ENCODE measurements around the gene SLCO3A1. TPM values are rescaled to one million over a fixed set of nuclear protein-coding genes. Genes with fewer than 3 reads are reported as not detected.

SLCO3A1 gene
- total RNA-seq, 1 donor from 2014 or later: 42.5 TPM

- intact Hi-C loops (cut with DNase I): no loop called here
- TF ChIP-seq CTCF (IDR thresholded peaks at IDR 0.05): no peak
- no peak overlapping the region for H3K27ac ChIP-seq
These were observed 164.5 kb downstream of the SLCO3A1 start for GRCh38 chr15:92017882-92018534.

DNA sequence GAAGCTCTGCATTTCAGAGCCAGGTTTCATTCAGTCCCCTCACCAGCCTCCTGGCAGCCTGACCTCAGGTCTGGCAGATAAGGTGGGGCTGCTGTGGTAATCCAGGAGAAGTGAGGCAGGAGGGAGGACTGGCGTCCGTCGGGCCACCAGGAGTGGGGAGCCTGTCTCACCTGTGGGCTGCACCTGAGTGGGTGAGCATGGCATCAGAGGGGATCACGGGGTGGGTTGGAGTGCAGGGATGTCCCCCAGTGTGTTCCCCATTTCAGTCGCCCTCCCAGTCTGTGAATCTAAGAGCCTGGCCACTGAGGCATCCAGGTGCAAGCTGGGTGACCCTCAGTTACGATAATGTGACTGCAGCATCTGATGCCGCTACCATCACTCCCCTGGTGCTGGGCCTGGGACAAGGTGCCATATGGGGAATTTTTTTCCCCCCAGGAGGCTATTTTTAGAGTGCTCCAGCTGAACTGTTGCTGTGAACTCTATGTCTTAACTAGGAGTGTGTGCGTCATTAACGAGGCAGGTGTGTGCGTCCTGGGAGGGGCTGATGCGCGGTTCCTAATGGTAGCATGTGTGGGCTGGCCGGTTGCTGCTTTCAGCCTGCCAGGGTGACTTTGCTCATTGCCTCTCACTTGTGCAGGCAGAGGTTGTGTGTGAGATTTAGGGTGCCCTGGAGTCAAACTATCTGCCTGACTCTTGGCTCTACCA is 165.2 kb downstream of the SLCO3A1 start:
- DNase-seq: no peak
- Histone ChIP-seq H3K9me3 (no peaks in the 10 kb centered on the region), H3K4me1 (peaks cover 36% of the 10 kb centered on the region), H3K4me3 (no peak overlapping the region), H3K36me3 (no peaks in the 10 kb centered on the region), H3K27me3 (ENCODE audit: low read depth) (no peaks in the 10 kb centered on the region), H3K27ac (no peak overlapping the region)
- peak; percentile 37 to 58 for ATAC-seq
- TF ChIP-seq CTCF (IDR thresholded peaks at IDR 0.05): no peak
- intact Hi-C loops (cut with DNase I): no loop called here

More at GRCh38 chr15:92017882-92018534, 164.5 kb downstream of the SLCO3A1 start:
- ATAC-seq (no peak), DNase-seq (no peak)
- no peaks in the 10 kb centered on the region for H3K36me3 ChIP-seq
- H3K27me3 ChIP-seq (ENCODE audit: low read depth): no peaks in the 10 kb centered on the region
- H3K4me1 ChIP-seq: peaks cover 36% of the 10 kb centered on the region
- H3K4me3 ChIP-seq: no peak overlapping the region
- no peaks in the 10 kb centered on the region for H3K9me3 ChIP-seq

DNA sequence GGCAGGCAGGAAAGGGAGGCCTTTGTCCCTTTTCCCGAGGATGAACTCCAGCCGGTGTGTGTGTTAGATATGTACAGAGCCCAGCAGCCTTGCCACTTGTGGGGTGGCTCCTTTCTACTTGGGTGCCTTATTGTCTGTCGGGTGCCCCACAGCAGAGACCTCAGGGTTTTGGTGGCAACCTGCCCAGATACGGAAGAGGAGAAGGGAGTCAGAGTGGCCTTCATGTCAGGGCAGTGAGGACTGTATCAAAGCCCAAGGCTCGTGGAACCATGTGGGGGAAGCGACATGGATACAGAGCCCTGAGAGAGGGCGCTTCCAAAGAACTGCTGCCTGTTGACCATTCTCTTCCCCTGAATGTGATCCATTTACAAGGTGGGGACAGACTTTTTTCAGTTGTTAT is 166.2 kb downstream of the SLCO3A1 start:
- DNase-seq: no peak
- Histone ChIP-seq H3K27ac (no peak overlapping the region), H3K4me3 (no peak overlapping the region), H3K9me3 (no peaks in the 10 kb centered on the region), H3K27me3 (ENCODE audit: low read depth) (no peaks in the 10 kb centered on the region), H3K4me1 (peaks cover 36% of the 10 kb centered on the region), H3K36me3 (no peaks in the 10 kb centered on the region)
- intact Hi-C loops (cut with DNase I): no loop called here
- no peak for TF ChIP-seq CTCF (IDR thresholded peaks at IDR 0.05)
- ATAC-seq: no peak

GRCh38 chr15:92020207-92020606 is 166.7 kb downstream of the SLCO3A1 start:
- DNase-seq: no peak
- intact Hi-C loops (cut with DNase I): no loop called here
- Histone ChIP-seq H3K27me3 (ENCODE audit: low read depth) (no peaks in the 10 kb centered on the region), H3K27ac (no peak overlapping the region), H3K9me3 (no peaks in the 10 kb centered on the region), H3K36me3 (no peaks in the 10 kb centered on the region), H3K4me1 (peaks cover 36% of the 10 kb centered on the region), H3K4me3 (no peak overlapping the region)
- no peak for TF ChIP-seq CTCF (IDR thresholded peaks at IDR 0.05)
- no peak for ATAC-seq

GRCh38 chr15:92020804-92021203 is 167.3 kb downstream of the SLCO3A1 start:
- DNase-seq (no peak), ATAC-seq (no peak)
- H3K27ac ChIP-seq: no peak overlapping the region
- no peaks in the 10 kb centered on the region for H3K27me3 ChIP-seq (ENCODE audit: low read depth)
- peaks cover 36% of the 10 kb centered on the region for H3K4me1 ChIP-seq
- H3K9me3 ChIP-seq: no peaks in the 10 kb centered on the region
- no peaks in the 10 kb centered on the region for H3K36me3 ChIP-seq
- intact Hi-C loops (cut with DNase I): no loop called here
- no peak overlapping the region for H3K4me3 ChIP-seq
- TF ChIP-seq CTCF (IDR thresholded peaks at IDR 0.05): no peak
